Thyroid gland (tissue), 4 donors: ENCODE data around the gene CMSS1.

Source experiments
- POLR2A ChIP-seq, 2 donors: fragments of 450-650 bp; IDR thresholded peaks; one replicate each; pipeline ENCODE4 v1.6.1; 2017; ENCODE audit warnings: antibody characterized with exemption in 2 of 2, mild to moderate bottlenecking in 2 of 2, moderate library complexity in 1 of 2
- TF ChIP-seq, protein P1 (sequence below), 6 experiments: fragments of 200-600 bp in 3 of 6; fragments of 450-650 bp in 3 of 6; sonication (generic) in 3 of 6; IDR thresholded peaks; one replicate each; pipeline ENCODE4 v1.5.1; 2016 to 2019; ENCODE audit warnings: antibody characterized with exemption in 6 of 6, mild to moderate bottlenecking in 2 of 6, inconsistent platforms in 1 of 6, moderate library complexity in 1 of 6

DNA sequence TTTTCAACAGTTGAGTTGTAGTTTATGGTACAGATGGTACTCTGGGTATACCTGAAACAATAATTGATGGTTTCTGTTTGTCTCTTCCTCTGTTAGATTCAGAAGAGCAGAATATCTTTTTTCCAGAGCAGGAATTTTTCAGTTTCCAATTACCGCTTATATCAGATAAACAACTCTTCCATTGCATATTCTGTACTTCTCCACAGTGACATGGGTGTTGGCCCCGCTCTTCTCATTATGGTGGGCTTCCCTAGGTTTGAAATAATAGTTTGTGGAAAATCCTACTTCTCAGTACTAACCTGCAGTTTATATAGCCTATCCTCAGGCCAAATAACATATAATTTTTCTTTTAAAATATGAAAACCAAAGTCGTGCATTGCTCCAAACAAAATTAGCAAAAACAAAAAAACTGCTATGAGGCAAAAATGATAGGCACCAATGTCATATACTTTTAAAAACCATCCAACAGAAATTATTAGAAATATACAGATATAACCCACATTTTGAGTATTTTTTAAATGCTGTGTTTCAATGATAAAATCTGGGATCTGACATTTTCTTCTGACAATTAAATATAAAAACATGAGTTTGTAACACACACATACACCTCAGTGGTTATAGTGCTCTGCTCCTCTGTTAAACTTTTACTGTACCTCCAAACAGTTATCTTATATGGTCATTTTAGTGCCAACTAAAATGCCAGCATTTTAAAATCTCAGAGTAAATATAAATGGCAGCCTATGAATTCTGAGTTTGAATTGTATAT, 56.8 kb downstream of the CMSS1 start:
- no peak for TF ChIP-seq POLR2A (IDR thresholded peaks at IDR 0.05)
- TF ChIP-seq, protein P1, sequence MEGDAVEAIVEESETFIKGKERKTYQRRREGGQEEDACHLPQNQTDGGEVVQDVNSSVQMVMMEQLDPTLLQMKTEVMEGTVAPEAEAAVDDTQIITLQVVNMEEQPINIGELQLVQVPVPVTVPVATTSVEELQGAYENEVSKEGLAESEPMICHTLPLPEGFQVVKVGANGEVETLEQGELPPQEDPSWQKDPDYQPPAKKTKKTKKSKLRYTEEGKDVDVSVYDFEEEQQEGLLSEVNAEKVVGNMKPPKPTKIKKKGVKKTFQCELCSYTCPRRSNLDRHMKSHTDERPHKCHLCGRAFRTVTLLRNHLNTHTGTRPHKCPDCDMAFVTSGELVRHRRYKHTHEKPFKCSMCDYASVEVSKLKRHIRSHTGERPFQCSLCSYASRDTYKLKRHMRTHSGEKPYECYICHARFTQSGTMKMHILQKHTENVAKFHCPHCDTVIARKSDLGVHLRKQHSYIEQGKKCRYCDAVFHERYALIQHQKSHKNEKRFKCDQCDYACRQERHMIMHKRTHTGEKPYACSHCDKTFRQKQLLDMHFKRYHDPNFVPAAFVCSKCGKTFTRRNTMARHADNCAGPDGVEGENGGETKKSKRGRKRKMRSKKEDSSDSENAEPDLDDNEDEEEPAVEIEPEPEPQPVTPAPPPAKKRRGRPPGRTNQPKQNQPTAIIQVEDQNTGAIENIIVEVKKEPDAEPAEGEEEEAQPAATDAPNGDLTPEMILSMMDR (IDR thresholded peaks at IDR 0.05): no peak
